GM12891 (cell line): Measurements from ENCODE around the gene WAPL.

Experiments used
- PAX5 ChIP-seq: IDR thresholded peaks from 2 replicates; pipeline ENCODE4 v1.6.1; 2011; ENCODE audit warnings: low read length, moderate library complexity, mild to moderate bottlenecking; ENCODE audit not compliant: insufficient read depth, severe bottlenecking
- POLR2A ChIP-seq: IDR thresholded peaks from 2 replicates; pipeline ENCODE4 v1.6.1; 2011; ENCODE audit warnings: low read depth, low read length, control low read depth
- POLR2AphosphoS5 ChIP-seq: IDR thresholded peaks from 2 replicates; pipeline ENCODE4 v1.6.1; 2011; ENCODE audit warnings: low read depth, low read length, control low read depth
- POU2F2 ChIP-seq: IDR thresholded peaks from 2 replicates; pipeline ENCODE4 v1.6.1; 2011; ENCODE audit warnings: low read depth, mild to moderate bottlenecking, control low read depth, low read length, moderate library complexity
- SPI1 ChIP-seq: IDR thresholded peaks from 2 replicates; pipeline ENCODE4 v1.6.1; 2011; ENCODE audit warnings: low read depth, low read length, control low read depth
- TAF1 ChIP-seq: IDR thresholded peaks from 2 replicates; pipeline ENCODE4 v1.6.1; 2011; ENCODE audit warnings: low read depth, low read length, control low read depth

GRCh38 chr10:86437447-86437846 lies 84.1 kb downstream of the WAPL start:
- no peak for TF ChIP-seq POLR2A
- no peak for TF ChIP-seq POLR2AphosphoS5
- no peak for TF ChIP-seq POU2F2
- no peak for TF ChIP-seq SPI1
- TF ChIP-seq TAF1, result no peak
- TF ChIP-seq PAX5, result no peak
